Right renal pelvis (tissue), 4 donors: ENCODE results near the gene TMEM87B. TPM values are rescaled to one million over a fixed set of nuclear protein-coding genes. Genes with fewer than 3 reads are reported as not detected.
"Not testable (repeated sequence)": the region's sequence is repeated elsewhere in the genome, so short reads cannot be mapped to it uniquely, and the experiment has no call there.

Source experiments
- DNase-seq, 4 donors: peaks; one replicate each; pipeline ENCODE4 v3.0.0-alpha.2; 2013; ENCODE audit warnings: low read depth in 4 of 4, low spot score in 3 of 4, missing footprints in 1 of 4
- polyA plus RNA-seq, 4 donors: library from polyadenylated mRNA; unstranded; fragments of 120-200 nt; gene quantifications; one replicate each; pipeline ENCODE4 v1.2.1, GENCODE V29; 2013; ENCODE audit not compliant: insufficient read length in 4 of 4

TMEM87B gene
- polyA plus RNA-seq, 4 donors, result 18.7 to 33.3 (median 22.2) TPM

DNA sequence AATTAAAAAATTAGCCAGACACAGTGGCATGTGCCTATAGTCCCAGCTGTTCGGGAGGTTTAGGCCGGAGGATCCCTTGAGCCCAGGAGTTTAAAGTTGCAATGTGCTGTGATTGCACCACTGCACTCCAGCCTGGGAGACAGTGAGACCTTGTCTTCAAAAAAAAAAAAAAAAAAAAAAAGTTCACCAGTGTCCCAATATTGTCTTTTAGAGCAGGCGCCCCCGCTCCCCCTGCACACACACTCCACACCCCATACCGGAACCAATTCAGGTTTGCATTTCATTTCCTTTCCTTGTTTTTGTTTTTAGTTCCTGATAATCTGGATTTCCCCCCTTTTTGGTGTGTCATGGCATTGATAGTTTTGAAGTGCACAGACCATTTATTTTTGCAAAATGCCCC lies 10.4 kb downstream of the TMEM87B start:
- DNase-seq, result no peak

DNA sequence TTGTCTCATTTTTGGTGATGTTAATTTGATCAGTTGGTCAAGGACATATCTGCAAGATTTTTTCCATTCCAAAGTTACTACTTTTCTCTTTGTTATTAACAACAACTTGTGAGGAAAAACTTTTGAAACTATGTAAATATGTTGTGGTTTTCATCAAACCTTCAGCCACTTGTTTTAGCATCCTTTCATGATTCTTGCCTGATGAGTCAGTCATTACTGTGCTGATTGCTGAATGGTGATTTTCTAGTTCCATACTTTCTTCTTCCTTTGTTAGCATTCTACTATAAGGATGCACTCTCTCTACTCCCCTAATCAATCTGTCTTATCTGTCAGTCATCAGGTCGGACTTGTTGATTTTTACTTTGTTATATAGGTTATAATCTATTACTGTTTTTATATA lies 10.9 kb downstream of the TMEM87B start:
- DNase-seq, result no peak

- DNase-seq, result not testable (repeated sequence)
Observed at GRCh38 chr2:112069794-112070193, 14.7 kb downstream of the TMEM87B start.

GRCh38 chr2:112073875-112074274 lies 18.8 kb downstream of the TMEM87B start:
- no peak for DNase-seq

- no peak for DNase-seq
Observed at GRCh38 chr2:112074506-112074905, 19.4 kb downstream of the TMEM87B start.

GRCh38 chr2:112075490-112076260 lies 20.6 kb downstream of the TMEM87B start:
- no peak for DNase-seq

GRCh38 chr2:112077814-112078213 lies 22.7 kb downstream of the TMEM87B start:
- DNase-seq, result no peak

DNA sequence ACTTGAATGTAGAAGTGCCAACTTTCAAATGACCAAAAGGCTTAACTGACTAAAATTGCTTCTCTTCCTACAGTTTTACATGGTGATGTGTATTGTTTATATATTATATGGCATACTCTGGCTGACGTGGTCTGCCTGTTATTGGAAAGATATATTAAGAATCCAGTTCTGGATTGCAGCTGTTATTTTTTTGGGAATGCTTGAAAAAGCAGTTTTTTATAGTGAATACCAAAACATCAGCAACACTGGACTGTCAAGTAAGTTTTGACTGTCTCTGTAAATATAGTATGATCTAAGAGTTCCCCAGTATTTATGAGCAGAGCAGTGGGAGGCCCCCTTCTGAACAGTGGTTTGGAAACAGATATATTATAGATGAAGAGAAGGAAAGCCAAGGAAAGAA lies 26.2 kb downstream of the TMEM87B start:
- no peak for DNase-seq

GRCh38 chr2:112084689-112085374 lies 29.8 kb downstream of the TMEM87B start:
- DNase-seq, result peak; percentile 12 to 49 (median 33)

GRCh38 chr2:112085375-112085730 lies 30.3 kb downstream of the TMEM87B start:
- DNase-seq, result no peak

- no peak for DNase-seq
Observed at GRCh38 chr2:112085916-112086669, 31.0 kb downstream of the TMEM87B start.

GRCh38 chr2:112087346-112088020 lies 32.4 kb downstream of the TMEM87B start:
- no peak for DNase-seq

GRCh38 chr2:112089375-112089774 lies 34.3 kb downstream of the TMEM87B start:
- no peak for DNase-seq

DNA sequence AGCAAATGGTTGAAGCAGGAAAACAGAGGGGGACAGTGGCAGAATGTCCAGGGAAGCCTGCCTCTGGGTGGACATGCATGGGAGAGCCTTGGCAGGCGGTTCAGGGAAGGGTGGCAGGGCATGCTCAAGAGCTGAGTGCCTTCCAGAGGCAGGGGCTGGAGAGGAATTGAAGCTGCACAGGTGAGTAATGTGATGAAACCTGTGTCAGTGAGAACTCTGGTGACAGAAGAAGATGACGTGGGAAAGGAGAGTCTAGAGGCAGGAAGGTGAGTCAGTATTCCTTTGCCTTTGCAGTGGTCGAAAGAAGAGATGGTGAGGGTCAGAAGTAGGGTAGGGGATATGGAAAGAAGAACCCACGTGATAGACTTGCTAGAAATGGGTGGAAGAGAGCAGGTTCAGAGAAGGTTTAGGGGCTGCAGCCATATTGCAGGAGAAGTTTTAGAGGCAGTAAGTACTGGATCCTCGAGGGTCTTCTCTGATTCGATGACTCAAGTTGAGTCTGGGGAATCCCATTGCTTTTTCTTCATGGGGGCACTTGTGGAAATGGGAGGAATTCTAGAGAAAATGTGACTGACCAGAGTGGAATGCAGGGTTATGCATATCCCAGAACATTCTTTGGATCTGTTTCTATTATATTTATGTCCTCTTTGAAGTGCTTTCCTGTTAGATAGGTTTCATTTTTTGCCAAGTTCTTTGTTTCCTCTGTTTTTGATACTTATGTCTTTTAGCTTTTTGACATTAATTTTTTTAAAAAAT lies 37.4 kb downstream of the TMEM87B start:
- no peak for DNase-seq

GRCh38 chr2:112093216-112093615 lies 38.1 kb downstream of the TMEM87B start:
- no peak for DNase-seq

GRCh38 chr2:112095681-112096080 lies 40.6 kb downstream of the TMEM87B start:
- DNase-seq, result no peak

- no peak for DNase-seq
Observed at GRCh38 chr2:112096098-112096497, 41.0 kb downstream of the TMEM87B start.

GRCh38 chr2:112108178-112108832 lies 53.2 kb downstream of the TMEM87B start:
- no peak for DNase-seq

DNA sequence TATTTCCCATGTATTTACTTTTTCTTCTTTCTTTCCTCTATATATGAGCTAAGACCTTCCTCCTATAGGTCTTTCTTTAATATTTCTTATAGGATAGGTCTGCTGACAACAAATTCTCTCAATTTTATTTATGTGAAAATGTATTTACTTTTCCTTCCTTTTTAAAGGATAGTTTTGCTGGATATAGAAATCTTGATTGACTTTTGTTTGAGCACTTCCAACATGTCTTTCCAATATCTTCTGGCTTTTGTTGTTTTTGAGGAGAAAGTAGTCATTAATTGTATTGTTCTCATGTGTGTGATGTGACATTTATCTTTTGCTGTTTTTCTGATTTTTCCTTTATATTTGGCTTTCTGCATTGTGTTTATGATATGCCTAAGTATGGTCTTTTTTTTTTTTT lies 54.2 kb downstream of the TMEM87B start:
- no peak for DNase-seq

- DNase-seq, result no peak
Observed at GRCh38 chr2:112110966-112111365, 55.9 kb downstream of the TMEM87B start.
